ENCODE measurements around the gene OLA1. TPM values are rescaled to one million over a fixed set of nuclear protein-coding genes. Genes with fewer than 3 reads are reported as not detected.

The OLA1 gene
- total RNA-seq, 2 experiments from 2014 or later = 143 to 154 TPM

GRCh38 chr2:174048243-174048642 is 200.1 kb downstream of the OLA1 start:
- CTCF ChIA-PET = no interaction called here
- POLR2A ChIA-PET = no interaction called here

- CTCF ChIA-PET = no interaction called here
- POLR2A ChIA-PET = no interaction called here
Observed at GRCh38 chr2:174047746-174048145, 200.6 kb downstream of the OLA1 start.

GRCh38 chr2:174046172-174046571 is 202.2 kb downstream of the OLA1 start:
- POLR2A ChIA-PET = no interaction called here
- CTCF ChIA-PET = no interaction called here

DNA sequence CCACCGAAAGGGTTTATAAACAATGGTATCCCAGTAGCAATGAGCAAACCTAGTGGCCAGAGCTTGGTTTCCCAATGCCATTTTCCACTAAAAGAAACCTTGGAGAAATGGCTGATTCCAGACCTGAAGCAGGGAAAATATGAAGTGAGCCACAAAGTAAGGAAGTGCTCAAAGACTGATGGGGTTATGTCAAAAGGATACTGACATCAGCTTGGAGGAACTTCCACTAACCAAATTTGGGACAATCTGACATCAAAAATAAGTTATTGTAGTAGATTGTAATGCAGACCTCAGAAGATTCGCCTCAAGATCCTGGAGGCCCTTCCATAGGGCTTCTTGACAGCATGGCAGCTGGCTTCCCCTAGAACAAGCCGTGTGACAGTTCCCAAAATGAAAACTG is 203.8 kb downstream of the OLA1 start:
- CTCF ChIA-PET = no interaction called here
- POLR2A ChIA-PET = no interaction called here

DNA sequence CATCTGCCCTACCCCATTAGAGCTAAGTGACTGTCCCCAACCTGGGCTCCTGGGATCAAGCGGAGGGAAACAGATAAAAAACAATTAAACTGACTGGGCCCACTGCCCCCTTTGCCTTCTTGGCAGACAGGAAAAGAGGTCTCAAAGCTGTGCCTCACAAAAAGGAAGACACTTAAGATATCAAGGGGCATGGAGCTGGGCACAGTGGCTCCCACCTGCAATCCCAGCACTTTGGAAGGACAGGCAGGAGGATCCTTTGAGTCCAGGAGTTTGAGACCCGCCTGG is 208.0 kb downstream of the OLA1 start:
- ChIA-PET POLR2A (no interaction called here), CTCF (interaction anchor here (0.6 to 1.0 kb wide), 4 partner anchors 12 to 89 kb away, joined by 3 to 5 read pairs (median 3); no protein-coding TSS in a partner anchor)

- ChIA-PET CTCF (interaction anchor here (0.6 to 1.0 kb wide), 4 partner anchors 12 to 88 kb away, joined by 3 to 5 read pairs (median 3); no protein-coding TSS in a partner anchor), POLR2A (no interaction called here)
Observed at GRCh38 chr2:174039551-174040416, 208.5 kb downstream of the OLA1 start.

DNA sequence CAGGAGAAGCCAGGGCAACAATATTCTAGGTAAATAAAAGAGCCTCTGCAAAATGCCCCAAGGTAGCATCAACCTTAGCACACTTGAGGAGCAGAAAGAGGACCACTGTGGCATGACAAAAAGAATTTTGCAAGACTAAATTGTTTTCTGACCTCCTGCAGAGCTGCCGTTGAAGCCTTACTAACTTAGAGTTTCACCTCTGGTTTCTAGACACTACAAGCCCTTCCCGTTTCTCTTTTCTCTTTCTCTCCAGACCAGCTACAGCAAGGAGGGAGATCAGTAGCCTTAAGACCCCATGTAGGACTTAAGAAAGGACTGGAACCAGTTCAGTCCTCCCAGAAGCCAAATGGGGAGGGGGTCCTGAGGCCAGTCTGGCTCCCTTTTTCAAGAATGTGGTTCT is 209.9 kb downstream of the OLA1 start:
- ChIA-PET CTCF (no interaction called here), POLR2A (no interaction called here)

DNA sequence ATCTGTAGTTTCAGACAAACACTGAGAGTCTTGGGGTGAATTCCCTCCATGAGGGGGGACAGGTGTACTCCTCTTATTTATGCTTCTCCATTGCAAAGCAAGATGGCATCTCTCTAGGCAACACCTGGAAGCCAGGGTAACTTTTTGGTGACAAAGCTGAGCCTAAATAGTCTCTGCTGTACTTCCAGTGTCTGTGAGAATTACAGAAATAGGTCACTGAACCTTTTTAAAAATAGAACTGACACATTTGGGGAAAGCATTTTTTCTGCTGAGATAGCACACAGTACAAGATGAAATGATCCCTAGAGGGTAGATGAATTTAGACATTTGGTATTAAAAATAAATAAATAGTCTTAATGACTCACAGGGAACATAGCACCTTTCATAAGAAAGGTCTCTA is 211.5 kb downstream of the OLA1 start:
- ChIA-PET CTCF (no interaction called here), POLR2A (no interaction called here)

GRCh38 chr2:174035981-174036742 is 212.2 kb downstream of the OLA1 start:
- ChIA-PET POLR2A (no interaction called here), CTCF (interaction anchor here (0.6 kb wide), 1 partner anchor 415 kb away, joined by 3 read pairs; no protein-coding TSS in a partner anchor)

GRCh38 chr2:174035117-174035635 is 213.2 kb downstream of the OLA1 start:
- ChIA-PET CTCF (interaction anchor here (0.6 kb wide), 1 partner anchor 416 kb away, joined by 3 read pairs; no protein-coding TSS in a partner anchor), POLR2A (no interaction called here)

DNA sequence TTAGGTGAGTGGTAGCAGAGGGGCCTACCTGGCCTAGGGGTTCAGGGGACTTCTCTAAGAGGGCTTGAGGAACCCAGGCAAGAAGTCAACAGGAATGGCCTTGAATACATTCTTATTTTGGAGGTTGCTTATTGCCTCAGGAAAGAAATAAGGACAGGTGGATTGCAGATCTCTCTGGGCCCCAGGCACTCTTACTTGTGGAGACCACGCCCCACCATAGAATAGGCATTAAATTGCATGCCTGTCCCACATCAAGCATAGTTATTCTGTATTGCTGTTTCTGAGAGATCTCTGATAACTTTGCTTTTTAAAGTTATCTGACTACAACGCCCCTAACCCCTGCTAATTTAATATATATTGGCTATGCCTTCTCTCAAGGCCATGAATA is 215.2 kb downstream of the OLA1 start:
- POLR2A ChIA-PET = no interaction called here

GRCh38 chr2:174031226-174031625 is 217.1 kb downstream of the OLA1 start:
- ChIA-PET POLR2A (no interaction called here), CTCF (no interaction called here)

More for the DNA sequence above, 215.2 kb downstream of the OLA1 start:
- CTCF ChIA-PET = no interaction called here

GRCh38 chr2:174028935-174029334 is 219.4 kb downstream of the OLA1 start:
- ChIA-PET CTCF (no interaction called here), POLR2A (no interaction called here)

DNA sequence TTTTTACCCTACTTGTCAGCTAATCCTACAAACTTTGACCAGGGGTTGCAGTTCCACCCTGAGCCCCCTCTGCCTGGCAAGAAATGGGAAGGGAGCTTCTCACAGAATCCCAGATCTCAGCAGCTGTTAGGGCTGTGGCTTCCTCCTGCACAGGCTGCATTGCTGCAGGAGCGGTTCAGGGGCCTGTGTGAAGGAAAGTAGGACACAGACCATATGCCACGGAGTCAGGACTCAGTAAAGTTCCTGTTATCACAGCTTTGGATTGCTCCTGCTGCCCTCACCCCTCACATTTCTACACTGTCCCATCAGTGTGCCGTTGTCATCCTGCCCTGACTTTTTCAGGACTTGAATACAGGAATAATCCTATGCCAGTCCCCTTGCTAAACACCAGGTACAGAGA is 220.4 kb downstream of the OLA1 start:
- ChIA-PET POLR2A (interaction anchor here (0.7 kb wide), 1 partner anchor 262 kb away, joined by 5 read pairs; no protein-coding TSS in a partner anchor), CTCF (no interaction called here)

DNA sequence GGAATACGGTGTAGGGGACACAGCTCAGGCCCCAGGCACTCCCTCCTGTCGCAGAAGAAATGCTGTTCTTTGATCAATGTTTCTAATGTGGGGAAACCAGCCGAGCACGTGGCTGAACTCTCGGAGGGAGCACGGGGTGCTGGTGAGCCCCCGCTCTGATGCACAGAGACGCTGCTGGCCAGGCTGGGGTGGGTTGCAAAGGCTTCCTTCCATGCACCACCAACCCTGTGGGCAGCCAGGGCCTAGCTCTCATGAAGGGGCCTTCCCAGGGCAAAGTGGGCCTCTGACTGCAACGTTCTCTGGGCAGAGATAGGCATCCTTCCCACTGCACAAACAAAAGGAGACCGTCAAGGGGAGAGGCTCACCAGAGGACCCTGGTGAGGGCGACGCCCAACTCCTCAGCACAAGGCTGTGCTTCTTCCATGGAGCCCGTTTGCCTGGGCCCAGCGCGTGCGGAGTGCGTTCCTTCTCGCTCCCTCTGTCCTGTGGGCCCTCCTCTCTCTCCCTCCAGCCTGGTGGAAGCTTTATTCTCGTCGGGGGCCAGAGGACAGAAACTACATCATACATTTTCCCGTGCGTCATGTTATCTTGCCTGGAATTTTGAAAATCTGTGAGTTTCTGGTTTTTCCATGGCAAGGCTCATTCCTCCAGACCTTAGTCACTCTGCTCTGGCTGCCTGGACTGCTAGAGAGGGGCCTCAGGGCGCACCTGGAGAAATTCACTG is 222.0 kb downstream of the OLA1 start:
- ChIA-PET CTCF (no interaction called here), POLR2A (no interaction called here)

- POLR2A ChIA-PET = no interaction called here
Observed at GRCh38 chr2:174025271-174026121, 222.8 kb downstream of the OLA1 start.

DNA sequence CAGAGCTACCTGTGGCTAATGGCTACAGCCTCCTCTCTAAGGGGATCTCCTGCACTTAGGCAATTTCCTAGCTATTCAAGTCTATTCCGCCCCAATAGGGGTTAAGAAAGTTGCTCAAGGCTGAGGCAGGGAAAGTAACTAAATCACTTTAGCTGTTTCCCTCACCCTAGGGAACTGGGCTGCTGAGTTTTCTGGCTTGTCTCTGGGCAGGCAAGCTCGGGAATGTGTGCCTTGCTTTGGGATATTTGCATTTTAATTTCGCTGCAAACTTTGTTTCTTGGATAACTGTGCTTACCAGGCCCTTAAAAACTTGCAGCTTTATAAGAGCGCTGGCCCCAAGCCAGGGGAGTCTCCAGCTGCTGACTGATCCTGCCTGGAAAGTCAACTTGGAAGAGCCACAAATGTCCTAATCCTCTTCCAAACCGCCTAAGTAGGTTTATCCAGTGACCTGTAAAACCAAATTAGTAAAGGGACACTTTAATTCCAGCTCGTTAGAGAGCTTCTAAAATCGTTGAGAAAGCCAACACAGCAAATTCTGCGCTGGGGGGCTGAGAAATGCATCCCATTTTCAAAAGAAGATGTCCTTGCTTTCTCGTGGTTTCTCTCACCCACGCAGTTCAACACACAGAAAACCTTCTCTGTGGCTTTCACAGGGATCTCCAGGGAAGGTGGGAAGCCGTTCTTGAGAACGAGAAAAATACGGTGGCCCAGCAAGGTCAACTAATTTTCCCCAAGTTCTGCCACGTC is 223.6 kb downstream of the OLA1 start:
- POLR2A ChIA-PET = no interaction called here
- CTCF ChIA-PET = no interaction called here

More at GRCh38 chr2:174025271-174026121, 222.8 kb downstream of the OLA1 start:
- CTCF ChIA-PET = no interaction called here

DNA sequence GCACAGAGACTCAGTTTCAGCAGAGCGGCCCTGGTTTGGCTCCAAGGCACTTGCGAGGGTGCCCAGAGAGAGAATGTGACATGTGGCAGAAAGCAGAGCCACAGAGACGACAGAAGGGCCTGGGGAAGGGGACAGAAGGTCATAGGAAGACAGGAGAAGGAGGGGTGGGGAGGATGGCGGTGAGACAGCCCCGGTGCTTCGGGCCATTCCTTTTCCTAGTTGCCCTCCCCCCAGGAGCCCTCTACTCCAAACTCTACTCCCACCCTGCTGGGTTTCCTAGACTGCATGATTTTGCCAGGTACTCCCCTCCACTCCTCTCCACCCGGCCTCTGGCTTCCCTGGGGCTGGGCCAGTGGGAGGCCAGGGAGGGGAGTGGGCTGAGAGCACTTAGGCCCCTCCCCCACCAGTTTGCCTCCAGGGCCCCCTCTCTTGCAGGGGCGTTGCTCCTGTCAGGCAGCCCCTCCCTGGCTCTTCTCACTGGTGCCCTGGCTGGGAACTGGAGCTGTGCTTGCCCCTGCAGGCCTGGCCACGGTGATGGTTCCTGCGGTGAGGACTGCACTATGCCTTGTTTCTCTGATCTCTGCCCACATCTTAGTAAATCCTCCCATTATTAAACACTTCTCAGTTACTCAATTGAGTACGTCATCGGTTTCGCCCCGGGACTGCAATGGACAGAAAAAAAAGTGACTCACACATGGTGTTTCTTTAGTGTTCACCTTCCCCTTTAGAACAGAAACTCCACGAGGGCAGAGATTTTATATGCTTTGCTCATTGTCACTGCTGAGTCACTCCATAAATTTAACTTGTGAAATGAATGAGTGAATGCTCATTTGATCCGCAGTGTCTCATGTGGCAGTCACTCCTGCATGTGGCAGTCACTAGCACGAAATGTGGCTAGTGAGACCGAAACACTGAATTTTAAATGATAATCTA is 224.5 kb downstream of the OLA1 start:
- ChIA-PET CTCF (no interaction called here), POLR2A (no interaction called here)
